ENCODE data around the gene PSMA3. TPM values are rescaled to one million over a fixed set of nuclear protein-coding genes. Genes with fewer than 3 reads are reported as not detected.

Gene PSMA3
- total and polyA plus RNA-seq, 10 of the 15 experiments (the other 5 are each of a cell fraction or from before 2014, with no cell fraction given): 142 to 936 (median 400) TPM

DNA sequence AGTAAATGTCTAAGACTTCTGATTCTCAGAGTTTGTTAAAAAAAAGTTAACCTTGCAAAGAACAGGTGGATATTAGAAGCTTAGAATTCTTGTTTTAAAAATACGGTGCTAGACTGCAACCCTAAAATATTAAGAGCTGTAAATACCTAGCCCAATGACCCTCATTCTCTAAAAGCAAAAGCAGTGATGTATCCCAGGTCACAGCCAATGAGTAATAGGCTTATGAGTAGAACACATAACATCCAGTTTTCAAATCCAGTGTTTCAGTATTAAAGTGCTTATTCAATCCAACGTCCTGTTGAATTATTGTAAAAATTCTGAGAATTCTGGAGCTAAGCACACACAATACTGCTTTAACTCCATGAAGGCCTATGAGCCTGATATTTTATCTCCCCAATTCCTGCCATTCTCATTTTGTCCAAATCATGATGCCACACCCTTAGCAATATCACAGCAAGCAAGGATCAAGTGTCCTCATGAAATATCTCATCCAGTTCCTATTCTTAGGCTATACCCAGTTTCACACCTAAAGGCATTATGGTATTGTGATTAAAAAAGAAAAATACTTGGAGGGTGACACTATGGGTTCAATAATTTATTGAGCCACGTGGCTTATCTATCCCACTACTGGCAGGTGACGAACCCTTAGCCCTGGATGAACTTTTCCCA, 38.4 kb downstream of the PSMA3 start (continued):
- TF ChIP-seq WRNIP1 (IDR thresholded peaks at IDR 0.05; ENCODE audit: borderline replicate concordance, low read depth, low read length) (no peak), PML (IDR thresholded peaks at IDR 0.05; ENCODE audit: low read length) (no peak)
- TF ChIP-seq, protein P1, sequence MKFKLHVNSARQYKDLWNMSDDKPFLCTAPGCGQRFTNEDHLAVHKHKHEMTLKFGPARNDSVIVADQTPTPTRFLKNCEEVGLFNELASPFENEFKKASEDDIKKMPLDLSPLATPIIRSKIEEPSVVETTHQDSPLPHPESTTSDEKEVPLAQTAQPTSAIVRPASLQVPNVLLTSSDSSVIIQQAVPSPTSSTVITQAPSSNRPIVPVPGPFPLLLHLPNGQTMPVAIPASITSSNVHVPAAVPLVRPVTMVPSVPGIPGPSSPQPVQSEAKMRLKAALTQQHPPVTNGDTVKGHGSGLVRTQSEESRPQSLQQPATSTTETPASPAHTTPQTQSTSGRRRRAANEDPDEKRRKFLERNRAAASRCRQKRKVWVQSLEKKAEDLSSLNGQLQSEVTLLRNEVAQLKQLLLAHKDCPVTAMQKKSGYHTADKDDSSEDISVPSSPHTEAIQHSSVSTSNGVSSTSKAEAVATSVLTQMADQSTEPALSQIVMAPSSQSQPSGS (IDR thresholded peaks at IDR 0.05; ENCODE audit: low read length): no peak
- TF ChIP-seq, protein P2, sequence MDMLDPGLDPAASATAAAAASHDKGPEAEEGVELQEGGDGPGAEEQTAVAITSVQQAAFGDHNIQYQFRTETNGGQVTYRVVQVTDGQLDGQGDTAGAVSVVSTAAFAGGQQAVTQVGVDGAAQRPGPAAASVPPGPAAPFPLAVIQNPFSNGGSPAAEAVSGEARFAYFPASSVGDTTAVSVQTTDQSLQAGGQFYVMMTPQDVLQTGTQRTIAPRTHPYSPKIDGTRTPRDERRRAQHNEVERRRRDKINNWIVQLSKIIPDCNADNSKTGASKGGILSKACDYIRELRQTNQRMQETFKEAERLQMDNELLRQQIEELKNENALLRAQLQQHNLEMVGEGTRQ (IDR thresholded peaks at IDR 0.05; ENCODE audit: borderline replicate concordance, low read depth, low read length): no peak

DNA sequence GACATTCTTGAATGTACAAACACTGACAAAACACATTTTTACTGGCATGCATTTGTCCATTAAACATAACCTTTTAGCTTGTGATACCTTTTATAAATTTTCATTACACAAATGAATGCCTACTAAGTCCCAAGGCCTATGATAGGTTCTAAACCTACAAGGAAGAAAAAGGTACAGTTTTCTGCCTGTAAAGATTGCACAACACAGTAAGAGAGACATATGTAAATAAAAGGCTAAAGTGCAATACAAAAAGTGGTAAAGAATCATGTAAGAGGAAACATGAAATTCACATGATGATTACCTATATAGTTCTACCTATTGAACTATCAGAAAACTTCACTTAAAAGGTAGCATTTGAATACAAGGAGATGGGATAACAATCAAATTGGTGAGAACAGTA, 39.1 kb downstream of the PSMA3 start:
- Histone ChIP-seq H4K20me1 (ENCODE audit: control insufficient read depth, insufficient read depth) (no peaks in the 10 kb centered on the region; the same call in 1 of the 2 replicates), H3K4me2 (ENCODE audit: control insufficient read depth, insufficient read depth) (no peak overlapping the region), H2AFZ (ENCODE audit: control insufficient read depth, low read depth, low read length) (no peak overlapping the region), H3K36me3 (ENCODE audit: control insufficient read depth in 2 of 2, insufficient read depth in 2 of 2, low read length in 1 of 2) (peaks cover 0 to 15% of the 10 kb centered on the region in 2 experiments), H3K9me3 (replicated peaks; ENCODE audit: control insufficient read depth, insufficient read depth, low read length) (no peaks in the 10 kb centered on the region), H3K27ac (ENCODE audit: control insufficient read depth, insufficient read depth) (no peak overlapping the region), H3K27me3 (replicated peaks in 1 of 2; ENCODE audit: control insufficient read depth in 2 of 2, insufficient read depth in 2 of 2, low read length in 1 of 2) (no peaks in the 10 kb centered on the region), H3K9ac (ENCODE audit: control insufficient read depth, insufficient read depth, low read length) (no peak overlapping the region), H3K4me3 (no peak overlapping the region), H3K79me2 (ENCODE audit: control insufficient read depth, insufficient read depth, low read length) (peaks cover 41% of the 10 kb centered on the region), H3K4me1 (ENCODE audit: control insufficient read depth, insufficient read depth, low read length) (peaks cover 4% of the 10 kb centered on the region)
- intact Hi-C loops (cut with micrococcal nuclease; ENCODE audit: unreplicated experiment): no loop called here
- FAIRE-seq (no peak), ATAC-seq (no peak), DNase-seq (ENCODE audit: low read depth, low spot score) (no peak)
- TF ChIP-seq FOXM1 (IDR thresholded peaks at IDR 0.05; ENCODE audit: low read depth, low read length): no peak
- no peak for TF ChIP-seq POLR2AphosphoS5 (IDR thresholded peaks at IDR 0.05; ENCODE audit: low read length)
- TF ChIP-seq NFYB (IDR thresholded peaks at IDR 0.05; ENCODE audit: insufficient read depth, low read depth, low read length): no peak
- TF ChIP-seq NR2F1 (conservative IDR thresholded peaks at IDR 0.05): no peak
- no peak for TF ChIP-seq MYB (IDR thresholded peaks at IDR 0.05; ENCODE audit: borderline replicate concordance, low read depth, low read length)
- TF ChIP-seq YY1 (IDR thresholded peaks at IDR 0.05; ENCODE audit: low read depth, low read length): no peak
- no peak for TF ChIP-seq RAD51 (IDR thresholded peaks at IDR 0.05)
- TF ChIP-seq CBFB (IDR thresholded peaks at IDR 0.05; ENCODE audit: low read depth): no peak
- no peak for TF ChIP-seq MTA3 (IDR thresholded peaks at IDR 0.05; ENCODE audit: borderline replicate concordance, low read length)
- in situ Hi-C loops (cut with MboI): no loop called here
- SMC1A ChIA-PET (ENCODE audit: uncharacterized antibody, unreplicated experiment): interaction anchor here (0.7 to 1.0 kb wide), 2 partner anchors 9 to 37 kb away, joined by 4 read pairs; no protein-coding TSS in a partner anchor
- CTCF ChIA-PET: no interaction called here
- no TSS peak for BruUV-seq (replicated peaks)
- RAD21 ChIA-PET (ENCODE audit: unreplicated experiment): no interaction called here
- POLR2A ChIA-PET: no interaction called here
